Stimulated activated CD8-positive, alpha-beta memory T cell treated with anti-CD3 and anti-CD28 coated beads, Interleukin-4, amount 100 ng/mL, for 48 hours (primary cell): ENCODE results near the gene CSF2RB.

Experiments used
- DNase-seq: peaks from one replicate; pipeline ENCODE4 v3.0.0-alpha.2; 2020

CSF2RB gene

GRCh38 chr22:36892292-36892691, 21.1 kb upstream of the CSF2RB start:
- DNase-seq = no peak

GRCh38 chr22:36893262-36893661, 20.2 kb upstream of the CSF2RB start:
- DNase-seq = no peak

- DNase-seq = no peak
These were observed 19.2 kb upstream of the CSF2RB start for GRCh38 chr22:36894266-36894665.

- no peak for DNase-seq
These were observed 15.8 kb upstream of the CSF2RB start for GRCh38 chr22:36897611-36898010.

GRCh38 chr22:36898690-36899089, 14.7 kb upstream of the CSF2RB start:
- no peak for DNase-seq

- no peak for DNase-seq
These were observed 13.9 kb upstream of the CSF2RB start for GRCh38 chr22:36899498-36899897.

- no peak for DNase-seq
These were observed 13.2 kb upstream of the CSF2RB start for GRCh38 chr22:36900225-36900624.

GRCh38 chr22:36900880-36901279, 12.5 kb upstream of the CSF2RB start:
- no peak for DNase-seq

- DNase-seq = peak; percentile 44
These were observed 11.9 kb upstream of the CSF2RB start for GRCh38 chr22:36901411-36902142.

GRCh38 chr22:36902143-36902926, 11.1 kb upstream of the CSF2RB start:
- DNase-seq = no peak

GRCh38 chr22:36904260-36904880, 9.1 kb upstream of the CSF2RB start:
- DNase-seq = no peak

GRCh38 chr22:36907253-36908195, 5.9 kb upstream of the CSF2RB start:
- no peak for DNase-seq

GRCh38 chr22:36910461-36910860, 3.0 kb upstream of the CSF2RB start:
- DNase-seq = no peak

GRCh38 chr22:36911887-36912661, 1.4 kb upstream of the CSF2RB start:
- DNase-seq = no peak

- DNase-seq = no peak
These were observed 568 bp upstream of the CSF2RB start for GRCh38 chr22:36912694-36913426.

- DNase-seq = no peak
These were observed 943 bp downstream of the CSF2RB start for GRCh38 chr22:36914390-36914752.

- no peak for DNase-seq
These were observed 2.6 kb downstream of the CSF2RB start for GRCh38 chr22:36916034-36916433.

- no peak for DNase-seq
These were observed 5.3 kb downstream of the CSF2RB start for GRCh38 chr22:36918586-36919284.

- DNase-seq = no peak
These were observed 8.1 kb downstream of the CSF2RB start for GRCh38 chr22:36921309-36922104.

GRCh38 chr22:36922105-36922608, 8.7 kb downstream of the CSF2RB start:
- DNase-seq = no peak
